Measurements from ENCODE around the gene CLEC11A.

CLEC11A gene

DNA sequence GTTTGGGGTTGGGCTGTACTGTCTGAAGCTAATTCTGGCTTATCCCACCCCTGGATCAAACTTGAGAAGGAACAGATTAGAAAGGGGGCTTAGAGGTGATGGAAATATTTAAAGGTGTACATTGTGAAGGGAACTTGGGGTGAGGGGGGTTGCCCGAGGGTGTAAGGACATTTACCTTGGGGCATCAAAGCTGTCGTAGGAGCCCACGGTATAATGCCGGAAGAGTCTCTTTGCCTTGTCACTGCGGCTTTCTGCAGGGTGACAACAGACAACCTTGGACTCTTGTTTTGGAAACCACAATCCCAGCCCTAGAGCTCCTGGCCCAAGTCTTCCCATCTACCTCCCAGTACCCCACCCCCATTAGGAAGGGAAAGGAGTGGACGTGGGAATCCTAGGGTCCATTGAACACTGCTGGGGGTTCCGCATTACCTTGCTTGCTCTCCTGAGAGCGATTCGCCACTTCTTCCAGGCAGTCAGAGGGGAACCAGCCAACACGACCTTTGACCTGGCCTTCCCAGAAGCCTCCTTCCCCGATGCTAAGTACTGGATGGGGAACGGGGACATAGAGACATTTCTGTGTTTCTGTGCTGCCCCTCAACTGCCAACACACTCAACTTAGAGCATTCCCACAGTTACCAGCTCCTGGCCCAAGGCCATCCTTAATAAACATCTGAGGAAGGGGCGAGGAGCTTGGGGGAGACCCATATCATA is 25.6 kb upstream of the CLEC11A start:
- no peak overlapping the region for H3K4me3 ChIP-seq (replicated peaks in 1 of 2; ENCODE audit: low read depth in 2 of 2, low read length in 2 of 2)
- TF ChIP-seq, protein P1, sequence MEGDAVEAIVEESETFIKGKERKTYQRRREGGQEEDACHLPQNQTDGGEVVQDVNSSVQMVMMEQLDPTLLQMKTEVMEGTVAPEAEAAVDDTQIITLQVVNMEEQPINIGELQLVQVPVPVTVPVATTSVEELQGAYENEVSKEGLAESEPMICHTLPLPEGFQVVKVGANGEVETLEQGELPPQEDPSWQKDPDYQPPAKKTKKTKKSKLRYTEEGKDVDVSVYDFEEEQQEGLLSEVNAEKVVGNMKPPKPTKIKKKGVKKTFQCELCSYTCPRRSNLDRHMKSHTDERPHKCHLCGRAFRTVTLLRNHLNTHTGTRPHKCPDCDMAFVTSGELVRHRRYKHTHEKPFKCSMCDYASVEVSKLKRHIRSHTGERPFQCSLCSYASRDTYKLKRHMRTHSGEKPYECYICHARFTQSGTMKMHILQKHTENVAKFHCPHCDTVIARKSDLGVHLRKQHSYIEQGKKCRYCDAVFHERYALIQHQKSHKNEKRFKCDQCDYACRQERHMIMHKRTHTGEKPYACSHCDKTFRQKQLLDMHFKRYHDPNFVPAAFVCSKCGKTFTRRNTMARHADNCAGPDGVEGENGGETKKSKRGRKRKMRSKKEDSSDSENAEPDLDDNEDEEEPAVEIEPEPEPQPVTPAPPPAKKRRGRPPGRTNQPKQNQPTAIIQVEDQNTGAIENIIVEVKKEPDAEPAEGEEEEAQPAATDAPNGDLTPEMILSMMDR (IDR thresholded peaks at IDR 0.05; ENCODE audit: low read depth, low read length), result no peak
- DNase-seq (ENCODE audit: low read depth in 2 of 2), result no peak

DNA sequence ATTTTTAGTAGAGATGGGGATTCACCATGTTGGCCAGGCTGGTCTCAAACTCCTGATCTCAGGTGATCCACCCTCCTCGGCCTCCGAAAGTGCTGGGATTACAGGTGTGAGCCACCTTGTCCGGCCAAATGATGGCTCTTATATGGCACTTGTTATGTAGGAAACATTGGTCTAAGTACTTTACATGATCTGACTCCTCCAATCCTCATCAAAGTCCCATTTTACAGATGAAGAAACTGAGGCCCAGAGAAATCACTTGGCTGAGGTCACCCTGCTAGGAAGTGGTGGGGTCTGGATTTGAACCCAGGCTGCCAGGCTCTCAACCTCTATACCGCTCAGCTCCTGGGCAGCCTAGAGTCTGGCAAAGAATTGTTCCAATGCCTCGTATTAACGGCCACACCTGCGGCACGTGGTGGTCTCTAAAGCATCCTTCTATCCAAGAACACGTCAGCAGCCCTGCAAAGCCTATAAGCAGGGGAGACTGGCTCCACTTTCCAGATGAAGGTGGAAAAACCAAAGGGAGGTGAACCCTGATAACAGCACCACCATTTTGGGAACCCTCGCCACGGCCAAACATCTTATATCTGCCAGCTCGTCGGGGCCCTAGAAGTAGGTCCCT is 21.7 kb upstream of the CLEC11A start:
- no peak overlapping the region for H3K4me3 ChIP-seq (replicated peaks in 1 of 2; ENCODE audit: low read depth in 2 of 2, low read length in 2 of 2)
- TF ChIP-seq, protein P1 (IDR thresholded peaks at IDR 0.05; ENCODE audit: low read depth, low read length), result no peak
- no peak for DNase-seq (ENCODE audit: low read depth in 2 of 2)

DNA sequence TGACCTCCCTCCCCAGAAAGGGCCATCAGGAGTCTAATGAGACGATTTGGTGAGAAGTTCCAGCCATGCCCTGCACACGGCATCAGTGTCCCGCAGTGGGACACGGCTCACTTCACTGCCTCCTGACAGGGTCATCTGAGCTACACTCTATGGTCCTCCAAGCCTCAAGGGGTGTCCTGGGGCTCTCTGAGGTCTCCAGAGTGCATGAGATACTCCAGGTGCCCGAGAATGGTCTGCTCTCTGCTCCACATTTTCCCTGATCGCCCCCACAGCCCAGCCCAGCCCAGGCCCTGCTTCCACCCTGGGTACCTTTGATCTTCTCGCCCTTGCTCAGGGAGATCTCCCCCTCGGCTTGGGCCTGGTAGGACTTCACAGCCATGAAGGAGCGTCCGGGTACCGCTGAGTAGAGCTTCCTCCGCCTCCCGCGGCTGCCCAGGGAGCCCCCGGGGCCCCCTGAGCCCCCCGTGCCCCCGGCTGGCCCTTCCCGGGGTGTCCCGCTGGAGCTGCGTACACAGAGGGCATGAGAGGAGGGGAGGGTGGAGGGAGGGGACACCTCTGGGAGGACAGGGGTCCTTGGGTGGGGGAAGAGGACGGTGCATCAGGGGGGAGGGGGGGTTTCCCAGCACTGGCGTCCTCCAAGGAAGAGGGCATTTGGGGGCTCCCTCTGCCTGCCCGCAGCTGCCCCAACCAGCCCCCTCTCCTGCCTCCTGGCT is 20.9 kb upstream of the CLEC11A start:
- DNase-seq (ENCODE audit: low read depth in 2 of 2), result no peak
- no peak overlapping the region for H3K4me3 ChIP-seq (replicated peaks in 1 of 2; ENCODE audit: low read depth in 2 of 2, low read length in 2 of 2)
- TF ChIP-seq, protein P1 (IDR thresholded peaks at IDR 0.05; ENCODE audit: low read depth, low read length), result no peak

DNA sequence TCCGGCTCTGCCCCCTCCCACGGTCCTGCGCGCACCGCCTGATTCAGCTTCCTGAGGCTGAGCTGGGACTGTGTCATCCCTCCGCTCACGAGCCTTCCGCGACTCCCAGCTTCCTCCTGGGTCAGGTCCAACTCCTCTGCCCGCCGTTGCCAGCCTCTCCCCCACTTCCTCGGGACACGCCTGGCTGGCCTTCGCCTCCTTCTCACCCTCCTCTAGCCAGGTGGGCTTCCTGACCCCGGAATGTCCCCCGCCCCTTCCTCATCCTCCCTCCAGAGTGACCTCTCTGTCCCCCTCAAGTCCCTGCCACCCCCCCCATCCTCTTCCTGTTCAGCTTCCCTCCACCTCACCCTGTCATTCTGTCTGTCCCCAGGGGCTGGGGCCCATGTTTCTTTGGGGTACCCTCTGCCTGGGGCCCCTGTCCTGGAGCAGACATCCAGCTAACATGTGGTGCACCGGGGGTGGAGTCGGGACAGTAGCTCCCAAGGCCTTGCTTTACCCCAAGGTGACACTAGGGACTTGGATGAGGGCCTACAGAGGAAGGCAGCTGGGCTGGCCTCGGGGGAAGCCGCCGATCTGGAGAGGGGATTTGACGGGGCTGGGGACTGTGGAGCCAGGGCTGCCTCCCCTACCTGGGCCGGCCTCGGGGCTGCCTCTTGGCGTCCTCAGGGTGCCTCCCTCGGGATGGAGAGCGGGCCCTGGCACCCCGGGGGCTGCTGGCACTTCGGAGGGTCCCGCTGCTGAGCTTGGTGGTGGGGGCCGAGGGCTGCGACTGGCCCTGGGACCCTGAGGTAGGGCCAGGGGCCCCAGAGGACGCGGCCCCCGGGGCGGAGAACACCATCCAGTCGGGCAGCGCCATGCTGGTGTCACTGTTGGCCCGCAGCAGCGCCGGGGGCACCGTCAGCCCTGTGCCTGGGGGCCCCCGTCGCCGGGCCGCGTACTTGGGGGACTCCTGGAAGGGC is 20.0 kb upstream of the CLEC11A start:
- peak; percentile 26 to 38 for DNase-seq (ENCODE audit: low read depth in 2 of 2)
- H3K4me3 ChIP-seq (replicated peaks in 1 of 2; ENCODE audit: low read depth in 2 of 2, low read length in 2 of 2), result no peak overlapping the region
- TF ChIP-seq, protein P1 (IDR thresholded peaks at IDR 0.05; ENCODE audit: low read depth, low read length), result no peak

DNA sequence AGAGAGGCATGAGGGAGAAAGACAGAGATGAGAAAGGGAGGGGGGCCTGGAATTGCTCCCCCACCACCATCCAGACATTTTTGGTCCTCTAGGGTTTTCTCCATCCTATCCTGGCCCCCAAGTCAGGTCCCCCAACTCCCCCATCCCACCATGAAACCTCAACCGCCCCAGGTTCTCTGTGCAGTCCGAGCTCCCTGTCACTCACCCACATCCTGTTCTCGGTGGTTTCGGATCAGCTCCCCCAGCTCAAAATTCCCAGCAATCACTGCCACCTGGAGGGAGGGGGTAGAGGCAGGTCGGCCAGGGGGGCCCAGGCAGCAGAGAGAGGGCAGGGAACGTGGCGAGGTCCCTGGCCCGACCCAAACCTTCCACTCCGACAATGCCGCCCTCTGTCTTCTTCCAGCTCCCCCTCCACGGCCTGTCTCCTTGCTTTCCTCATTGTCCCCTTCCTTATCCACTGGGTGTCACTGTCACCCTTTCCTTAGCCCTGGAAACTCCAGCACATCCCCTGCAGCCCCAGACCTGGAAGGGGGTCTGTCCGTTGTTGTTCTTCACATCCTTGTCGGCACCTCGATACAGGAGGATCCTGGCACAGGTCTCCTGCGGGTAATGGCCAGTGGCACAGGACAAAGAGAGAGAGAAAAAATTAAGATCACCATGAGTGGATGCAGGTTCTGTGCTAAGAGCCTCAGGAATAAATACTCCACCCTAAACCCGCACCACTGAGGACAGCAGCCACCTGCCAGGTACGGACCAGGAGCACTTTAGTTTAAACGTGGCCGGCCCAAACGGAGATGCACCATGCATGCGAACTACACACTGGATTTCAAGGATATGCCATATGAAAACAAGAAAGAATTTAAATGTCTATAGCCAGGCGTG is 19.0 kb upstream of the CLEC11A start:
- no peak for DNase-seq (ENCODE audit: low read depth in 2 of 2)
- no peak overlapping the region for H3K4me3 ChIP-seq (replicated peaks in 1 of 2; ENCODE audit: low read depth in 2 of 2, low read length in 2 of 2)
- TF ChIP-seq, protein P1 (IDR thresholded peaks at IDR 0.05; ENCODE audit: low read depth, low read length), result no peak
